Panc1 (cell line): ENCODE measurements around the gene MCTP1. TPM values are rescaled to one million over a fixed set of nuclear protein-coding genes. Genes with fewer than 3 reads are reported as not detected.

Source experiments
- ATAC-seq: fragments of 200-7000 bp; cut with Tn5 transposase; 2 replicates; pipeline ENCODE4 v1.9.1; 2020; ENCODE audit warnings: mild to moderate bottlenecking, moderate library complexity
- BruUV-seq: library from RNA; stranded (reverse); fragments of 400-500 nt; replicated peaks from 2 replicates; lab custom pipeline; 2021; lab: Mats Ljungman, UMichigan
- CTCF ChIA-PET: fragments of 300-600 bp; sonication (Branson Sonifier 250); formaldehyde crosslinking; loops from one replicate; lab custom pipeline; 2022; ENCODE audit warnings: antibody characterized with exemption; lab: Charles Lee
- POLR2A ChIA-PET: fragments of 300-600 bp; sonication (Branson Sonifier 250); formaldehyde crosslinking; loops from one replicate; lab custom pipeline; 2022; ENCODE audit warnings: antibody characterized with exemption; lab: Charles Lee
- DNase-seq: peaks from one replicate; pipeline ENCODE4 v3.0.0-alpha.2; 2010; ENCODE audit warnings: low read depth, low spot score
- H3K27ac ChIP-seq: 2 replicates; pipeline ENCODE4 v1.5.1; 2011; ENCODE audit warnings: mild to moderate bottlenecking, low read length, inconsistent platforms
- H3K27me3 ChIP-seq: fragments of 200-500 bp; sonication (Bioruptor generic); 2 replicates; pipeline ENCODE4 v1.6.0; 2014; ENCODE audit warnings: low read length, inconsistent platforms; ENCODE audit not compliant: control insufficient read depth, insufficient read depth
- H3K36me3 ChIP-seq: fragments of 200-500 bp; sonication (Bioruptor generic); 2 replicates; pipeline ENCODE4 v1.5.1; 2014; ENCODE audit warnings: inconsistent platforms, mild to moderate bottlenecking, low read length, moderate library complexity; ENCODE audit not compliant: control insufficient read depth, insufficient read depth
- H3K4me1 ChIP-seq: 2 replicates; pipeline ENCODE4 v1.5.1; 2011; ENCODE audit warnings: inconsistent platforms, mild to moderate bottlenecking, low read length, moderate library complexity; ENCODE audit not compliant: control insufficient read depth, insufficient read depth
- H3K4me3 ChIP-seq, 2 experiments: 2 replicates each; pipeline ENCODE4 v1.5.1; 2011 to 2012; ENCODE audit warnings: low read depth in 2 of 2, low read length in 2 of 2, mild to moderate bottlenecking in 2 of 2, inconsistent platforms in 1 of 2, moderate library complexity in 1 of 2
- H3K9me3 ChIP-seq: fragments of 200-500 bp; sonication (Bioruptor generic); 2 replicates; pipeline ENCODE4 v1.5.1; 2014; ENCODE audit warnings: low read depth, mild to moderate bottlenecking, inconsistent platforms, low read length, moderate library complexity; ENCODE audit not compliant: control insufficient read depth, insufficient read depth
- POLR2AphosphoS5 ChIP-seq: IDR thresholded peaks from 2 replicates; pipeline ENCODE4 v1.6.1; 2012; ENCODE audit warnings: mild to moderate bottlenecking, low read depth, low read length, moderate library complexity
- SIN3A ChIP-seq: IDR thresholded peaks from 2 replicates; pipeline ENCODE4 v1.6.1; 2012; ENCODE audit warnings: low read depth, mild to moderate bottlenecking, low read length, moderate library complexity, borderline replicate concordance; ENCODE audit not compliant: insufficient read depth
- TCF7L2 ChIP-seq: IDR thresholded peaks from 2 replicates; pipeline ENCODE4 v1.6.1; 2011; ENCODE audit warnings: mild to moderate bottlenecking, low read depth, low read length, inconsistent platforms
- in situ Hi-C: cut with HindIII; loops from 2 replicates; pipeline ENCODE4 v1.10.0; 2016; ENCODE audit warnings: low sequenced_read_pairs, low pct_unique_long_range_greater_than_20kb
- intact Hi-C: fragments of 100-400 bp; cut with micrococcal nuclease; formaldehyde crosslinking; loops from one replicate; pipeline ENCODE4 v1.10.0; 2022; ENCODE audit not compliant: unreplicated experiment
- total RNA-seq: library from RNA; stranded (reverse); gene quantifications from one replicate; pipeline ENCODE4 v1.2.1, GENCODE V29; 2021; ENCODE audit not compliant: unreplicated experiment
- TF ChIP-seq, protein P1 (sequence below): fragments of 450-650 bp; IDR thresholded peaks from 2 replicates; pipeline ENCODE4 v1.5.1; 2017; ENCODE audit warnings: mild to moderate bottlenecking
- TF ChIP-seq, protein P2 (sequence below), 2 experiments: IDR thresholded peaks; 2 replicates each; pipeline ENCODE4 v1.6.1; 2011 to 2012; ENCODE audit warnings: low read depth in 2 of 2, control low read depth in 1 of 2, low read length in 1 of 2, mild to moderate bottlenecking in 1 of 2, moderate library complexity in 1 of 2; ENCODE audit not compliant: insufficient read depth in 1 of 2

The MCTP1 gene
- total RNA-seq, 1 experiment from 2014 or later = 39.8 TPM

DNA sequence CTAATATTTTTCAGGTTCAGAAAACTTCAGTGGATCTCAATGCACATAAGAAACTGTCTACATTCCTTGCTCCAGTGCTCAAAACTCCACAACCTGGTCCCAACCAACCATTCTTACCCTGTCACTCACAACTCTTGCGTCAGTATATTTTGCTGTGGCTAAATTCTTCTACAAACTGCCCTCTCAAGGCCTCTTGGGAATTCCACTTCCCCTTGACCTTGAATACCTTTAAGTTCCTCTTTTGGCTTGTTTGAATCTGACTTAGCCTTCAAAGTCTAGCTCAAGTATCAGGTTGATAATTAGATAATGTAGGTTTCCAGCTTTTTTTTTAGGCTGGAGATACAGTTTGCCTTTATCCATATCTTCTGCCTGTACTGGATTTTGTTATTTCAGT is 538.2 kb downstream of the MCTP1 start:
- intact Hi-C loops = no loop called here
- H3K27ac ChIP-seq = no peak overlapping the region
- DNase-seq (no peak), ATAC-seq (no peak)
- H3K4me3 ChIP-seq = no peak overlapping the region
- H3K27me3 ChIP-seq = no peaks in the 10 kb centered on the region
- ChIA-PET CTCF (interaction anchor here (0.9 kb wide), 1 partner anchor 9 kb away, joined by 4 read pairs; no protein-coding TSS in a partner anchor), POLR2A (no interaction called here)
- TF ChIP-seq TCF7L2 (no peak), SIN3A (no peak)
- TF ChIP-seq, protein P1, sequence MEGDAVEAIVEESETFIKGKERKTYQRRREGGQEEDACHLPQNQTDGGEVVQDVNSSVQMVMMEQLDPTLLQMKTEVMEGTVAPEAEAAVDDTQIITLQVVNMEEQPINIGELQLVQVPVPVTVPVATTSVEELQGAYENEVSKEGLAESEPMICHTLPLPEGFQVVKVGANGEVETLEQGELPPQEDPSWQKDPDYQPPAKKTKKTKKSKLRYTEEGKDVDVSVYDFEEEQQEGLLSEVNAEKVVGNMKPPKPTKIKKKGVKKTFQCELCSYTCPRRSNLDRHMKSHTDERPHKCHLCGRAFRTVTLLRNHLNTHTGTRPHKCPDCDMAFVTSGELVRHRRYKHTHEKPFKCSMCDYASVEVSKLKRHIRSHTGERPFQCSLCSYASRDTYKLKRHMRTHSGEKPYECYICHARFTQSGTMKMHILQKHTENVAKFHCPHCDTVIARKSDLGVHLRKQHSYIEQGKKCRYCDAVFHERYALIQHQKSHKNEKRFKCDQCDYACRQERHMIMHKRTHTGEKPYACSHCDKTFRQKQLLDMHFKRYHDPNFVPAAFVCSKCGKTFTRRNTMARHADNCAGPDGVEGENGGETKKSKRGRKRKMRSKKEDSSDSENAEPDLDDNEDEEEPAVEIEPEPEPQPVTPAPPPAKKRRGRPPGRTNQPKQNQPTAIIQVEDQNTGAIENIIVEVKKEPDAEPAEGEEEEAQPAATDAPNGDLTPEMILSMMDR = no peak
- BruUV-seq = no TSS peak
- no peaks in the 10 kb centered on the region for H3K36me3 ChIP-seq
- no peaks in the 10 kb centered on the region for H3K9me3 ChIP-seq
- no peaks in the 10 kb centered on the region for H3K4me1 ChIP-seq
- in situ Hi-C loops = no loop called here

DNA sequence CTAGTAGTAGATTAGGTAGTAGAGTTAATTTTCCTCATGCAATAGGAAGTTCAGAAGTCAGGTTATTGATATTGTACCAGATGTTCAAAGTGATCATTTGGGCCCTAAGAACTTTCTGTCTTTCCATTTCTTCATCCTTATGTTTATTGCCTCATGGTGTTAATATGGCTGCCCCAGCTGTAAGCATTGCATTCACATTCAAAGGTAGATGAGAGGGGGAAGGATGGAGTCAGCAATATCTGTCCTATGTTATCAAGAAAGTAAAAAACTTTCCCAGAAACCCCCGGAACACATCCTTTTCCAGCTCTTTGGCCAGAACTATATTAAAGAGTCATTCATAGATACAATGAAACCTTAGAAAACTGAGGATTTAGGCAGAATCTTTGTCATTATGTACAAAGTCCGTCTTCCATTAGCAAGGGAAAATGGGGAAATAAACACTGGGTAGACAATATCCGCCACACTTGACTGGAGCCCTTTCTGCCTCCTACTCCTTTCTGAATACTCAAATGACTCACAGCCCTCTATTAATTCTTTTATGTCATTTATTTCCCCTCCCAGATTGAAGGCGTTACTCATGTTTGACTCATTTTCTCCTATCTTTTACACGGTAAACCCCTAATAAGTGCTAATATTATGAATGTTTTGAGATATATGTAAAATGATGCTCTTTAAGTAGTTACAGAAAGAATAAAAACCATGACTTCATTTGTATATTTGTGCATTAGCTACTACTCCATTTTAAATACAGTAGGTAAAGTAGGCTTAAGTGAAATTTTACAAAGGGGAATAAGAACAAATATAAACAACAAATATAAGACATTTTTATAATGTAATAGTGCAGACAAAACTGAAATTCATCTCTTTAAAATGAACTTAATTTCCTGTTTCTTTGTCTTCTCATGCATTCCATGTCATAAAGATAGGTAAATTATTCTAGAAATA is 538.8 kb downstream of the MCTP1 start:
- Histone ChIP-seq H3K27me3 (no peaks in the 10 kb centered on the region), H3K27ac (no peak overlapping the region), H3K4me3 (no peak overlapping the region), H3K36me3 (no peaks in the 10 kb centered on the region), H3K9me3 (no peaks in the 10 kb centered on the region), H3K4me1 (no peaks in the 10 kb centered on the region)
- ATAC-seq = no peak
- no peak for DNase-seq
- in situ Hi-C loops (no loop called here), intact Hi-C loops (no loop called here)
- ChIA-PET POLR2A (no interaction called here), CTCF (interaction anchor here (0.9 kb wide), 1 partner anchor 8 kb away, joined by 4 read pairs; no protein-coding TSS in a partner anchor)
- BruUV-seq = no TSS peak
- TF ChIP-seq, protein P2, sequence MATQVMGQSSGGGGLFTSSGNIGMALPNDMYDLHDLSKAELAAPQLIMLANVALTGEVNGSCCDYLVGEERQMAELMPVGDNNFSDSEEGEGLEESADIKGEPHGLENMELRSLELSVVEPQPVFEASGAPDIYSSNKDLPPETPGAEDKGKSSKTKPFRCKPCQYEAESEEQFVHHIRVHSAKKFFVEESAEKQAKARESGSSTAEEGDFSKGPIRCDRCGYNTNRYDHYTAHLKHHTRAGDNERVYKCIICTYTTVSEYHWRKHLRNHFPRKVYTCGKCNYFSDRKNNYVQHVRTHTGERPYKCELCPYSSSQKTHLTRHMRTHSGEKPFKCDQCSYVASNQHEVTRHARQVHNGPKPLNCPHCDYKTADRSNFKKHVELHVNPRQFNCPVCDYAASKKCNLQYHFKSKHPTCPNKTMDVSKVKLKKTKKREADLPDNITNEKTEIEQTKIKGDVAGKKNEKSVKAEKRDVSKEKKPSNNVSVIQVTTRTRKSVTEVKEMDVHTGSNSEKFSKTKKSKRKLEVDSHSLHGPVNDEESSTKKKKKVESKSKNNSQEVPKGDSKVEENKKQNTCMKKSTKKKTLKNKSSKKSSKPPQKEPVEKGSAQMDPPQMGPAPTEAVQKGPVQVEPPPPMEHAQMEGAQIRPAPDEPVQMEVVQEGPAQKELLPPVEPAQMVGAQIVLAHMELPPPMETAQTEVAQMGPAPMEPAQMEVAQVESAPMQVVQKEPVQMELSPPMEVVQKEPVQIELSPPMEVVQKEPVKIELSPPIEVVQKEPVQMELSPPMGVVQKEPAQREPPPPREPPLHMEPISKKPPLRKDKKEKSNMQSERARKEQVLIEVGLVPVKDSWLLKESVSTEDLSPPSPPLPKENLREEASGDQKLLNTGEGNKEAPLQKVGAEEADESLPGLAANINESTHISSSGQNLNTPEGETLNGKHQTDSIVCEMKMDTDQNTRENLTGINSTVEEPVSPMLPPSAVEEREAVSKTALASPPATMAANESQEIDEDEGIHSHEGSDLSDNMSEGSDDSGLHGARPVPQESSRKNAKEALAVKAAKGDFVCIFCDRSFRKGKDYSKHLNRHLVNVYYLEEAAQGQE (IDR thresholded peaks at IDR 0.05; ENCODE audit: insufficient read depth in 1 of 2, low read depth in 2 of 2, low read length in 1 of 2) = no peak
- TF ChIP-seq SIN3A (no peak), POLR2AphosphoS5 (no peak), TCF7L2 (no peak)
- TF ChIP-seq, protein P1 = no peak
